CD4-positive, alpha-beta memory T cell (primary cell): ENCODE results near the gene TBL2. TPM values are rescaled to one million over a fixed set of nuclear protein-coding genes. Genes with fewer than 3 reads are reported as not detected.

Experiments used
- polyA plus RNA-seq, 2 donors: library from polyadenylated mRNA; unstranded; fragments of 300-500 nt; fragmentation: Illumina TruSeq; gene quantifications; one replicate each; pipeline ENCODE4 v1.2.3, GENCODE V29; 2021
- total RNA-seq, 2 experiments: library from RNA; stranded (reverse); gene quantifications; one replicate each; pipeline ENCODE4 v1.2.3, GENCODE V29; 2021

Gene TBL2
- total and polyA plus RNA-seq, 4 experiments from 2014 or later: 15.6 to 47.5 (median 32.9) TPM

Other genes starting within 250 kb of the TBL2 start
- gene FZD9, start 144.8 kb downstream of the TBL2 start, total RNA-seq: not detected
- not detected for gene FZD9, start 144.8 kb downstream of the TBL2 start, polyA plus RNA-seq
- gene BAZ1B, start 56.3 kb downstream of the TBL2 start, total RNA-seq: 10 to 100 TPM; 75.3 to 78.6 TPM
- gene BAZ1B, start 56.3 kb downstream of the TBL2 start, polyA plus RNA-seq: 10 to 100 TPM in 1 of 2 donors, 1 to 10 TPM in 1; 5.8 to 29.1 TPM
- gene BCL7B, start 20.9 kb downstream of the TBL2 start, total RNA-seq: 10 to 100 TPM; 57.0 to 58.0 TPM
- 100 to 1,000 TPM in 1 of 2 donors, 10 to 100 TPM in 1; 84.2 to 112 TPM for gene BCL7B, start 20.9 kb downstream of the TBL2 start, polyA plus RNA-seq
- not detected for gene MLXIPL, start 45.9 kb upstream of the TBL2 start, total RNA-seq
- not detected for gene MLXIPL, start 45.9 kb upstream of the TBL2 start, polyA plus RNA-seq
- gene VPS37D, start 89.3 kb upstream of the TBL2 start, total RNA-seq: not detected
- not detected for gene VPS37D, start 89.3 kb upstream of the TBL2 start, polyA plus RNA-seq
- 10 to 100 TPM; 16.3 to 16.5 TPM for gene DNAJC30, start 104.9 kb upstream of the TBL2 start, total RNA-seq
- gene DNAJC30, start 104.9 kb upstream of the TBL2 start, polyA plus RNA-seq: 1 to 10 TPM; 8.3 to 9.4 TPM
- gene BUD23, start 105.0 kb upstream of the TBL2 start, total RNA-seq: 10 to 100 TPM; 54.3 to 60.6 TPM
- gene BUD23, start 105.0 kb upstream of the TBL2 start, polyA plus RNA-seq: 100 to 1,000 TPM; 114 to 187 TPM
- gene STX1A, start 141.1 kb upstream of the TBL2 start, total RNA-seq: 1 to 10 TPM; 7.5 to 8.3 TPM
- 1 to 10 TPM; 1.2 to 3.3 TPM for gene STX1A, start 141.1 kb upstream of the TBL2 start, polyA plus RNA-seq
- gene ABHD11, start 160.2 kb upstream of the TBL2 start, total RNA-seq: 10 to 100 TPM; 22.3 to 23.9 TPM
- gene ABHD11, start 160.2 kb upstream of the TBL2 start, polyA plus RNA-seq: 10 to 100 TPM in 1 of 2 donors, 1 to 10 TPM in 1; 7.4 to 13.1 TPM
- gene CLDN3, start 191.7 kb upstream of the TBL2 start, total RNA-seq: not detected
- not detected for gene CLDN3, start 191.7 kb upstream of the TBL2 start, polyA plus RNA-seq